GM19463 (cell line): ENCODE data around the gene SLAMF9.

ENCODE experiments used
- ATAC-seq: cut with Tn5 transposase; IDR thresholded peaks from one replicate; pipeline ENCODE4 v1.9.1; 2021; ENCODE audit warnings: mild to moderate bottlenecking, moderate library complexity; ENCODE audit not compliant: unreplicated experiment

The SLAMF9 gene

DNA sequence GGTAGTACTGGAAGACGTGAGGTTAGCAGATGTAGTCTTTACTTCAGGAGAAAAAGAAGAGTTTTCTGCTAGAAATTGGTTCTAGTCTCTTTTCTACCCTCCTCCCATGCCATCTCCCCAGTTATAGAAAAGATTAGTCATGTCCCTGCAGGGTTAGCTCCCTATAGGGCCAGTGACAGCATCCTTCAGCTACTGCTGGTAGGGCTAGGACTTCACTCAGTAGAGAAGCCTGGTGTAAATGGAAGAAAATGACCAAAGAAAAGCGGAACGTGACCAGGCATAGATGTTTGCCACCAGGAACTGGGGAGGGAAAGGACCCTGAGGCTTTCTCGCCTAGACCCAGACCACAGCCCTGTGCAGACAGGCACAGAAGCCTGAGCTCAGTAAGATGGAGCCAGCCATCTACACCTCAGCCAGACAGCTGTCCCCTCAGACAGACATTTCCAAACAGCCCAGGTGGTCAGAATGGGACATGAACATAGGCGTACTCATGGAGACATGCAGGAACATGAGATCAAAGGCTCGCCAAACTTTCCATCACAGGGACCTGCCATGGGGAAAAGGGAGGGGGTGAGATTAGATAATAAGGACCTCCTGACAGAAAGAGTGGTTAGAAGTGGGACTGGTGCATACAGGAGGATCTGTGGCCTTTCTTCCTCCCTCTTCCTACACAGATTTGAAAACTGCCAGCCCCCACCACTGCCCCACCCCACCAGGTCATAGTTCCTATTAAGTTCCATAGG, 23.5 kb upstream of the SLAMF9 start:
- no peak for ATAC-seq

DNA sequence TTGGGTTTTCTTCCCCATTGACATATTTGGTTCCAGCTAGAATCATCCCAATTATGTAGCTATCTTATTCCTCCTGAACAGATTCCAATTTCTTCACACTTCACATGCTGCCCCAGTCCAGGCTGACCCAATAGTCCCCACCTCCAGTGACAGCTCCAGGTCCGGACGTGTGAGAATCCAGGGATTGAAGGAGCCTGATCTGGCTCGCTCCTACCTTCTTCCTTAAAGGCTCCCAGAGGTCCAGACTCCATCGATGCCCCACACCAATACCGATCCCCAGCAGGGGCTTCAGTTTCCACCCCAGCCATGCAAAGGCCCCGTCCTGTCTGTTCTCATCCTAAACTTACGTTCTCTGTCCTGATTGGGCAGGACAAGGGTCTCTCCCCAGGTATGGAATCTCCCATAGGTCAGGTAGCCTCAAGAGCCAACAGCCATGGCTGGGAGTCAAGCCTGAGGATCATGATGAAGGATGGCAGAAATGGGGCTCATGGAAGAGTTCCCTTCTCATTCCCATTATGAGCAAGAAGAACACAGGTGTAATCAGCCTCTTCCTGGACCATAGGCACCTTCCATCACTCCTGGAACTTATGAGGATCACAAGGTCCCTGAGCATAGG, 20.4 kb upstream of the SLAMF9 start:
- ATAC-seq, result no peak

DNA sequence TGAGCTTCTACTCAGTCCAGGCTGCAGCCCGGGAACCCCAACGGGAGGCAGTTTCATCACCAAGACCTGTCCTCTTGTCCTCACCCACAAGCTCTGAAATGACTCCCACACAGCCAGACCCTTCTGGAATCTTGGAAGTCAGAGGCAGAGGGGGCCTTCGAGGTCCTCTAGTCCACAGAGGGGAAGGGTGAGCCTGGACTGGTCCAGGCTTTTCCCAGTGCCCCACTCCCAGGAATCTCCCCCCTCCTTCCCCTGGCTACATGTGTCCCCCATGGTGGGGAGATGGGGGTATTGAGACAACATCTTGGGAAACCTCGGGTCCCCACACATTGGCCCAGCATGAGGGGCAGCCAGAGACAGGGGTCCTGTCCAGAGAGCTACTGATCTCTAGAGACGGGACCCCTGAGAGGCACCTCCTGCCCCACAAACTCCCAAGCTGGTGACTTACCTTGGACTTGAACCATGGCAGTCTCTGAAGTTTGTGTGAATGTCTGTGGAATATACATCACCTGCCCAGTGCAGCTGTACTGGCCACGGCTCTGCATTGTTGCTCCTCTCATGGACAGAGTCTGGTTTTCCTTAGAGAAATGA, 19.4 kb upstream of the SLAMF9 start:
- no peak for ATAC-seq

DNA sequence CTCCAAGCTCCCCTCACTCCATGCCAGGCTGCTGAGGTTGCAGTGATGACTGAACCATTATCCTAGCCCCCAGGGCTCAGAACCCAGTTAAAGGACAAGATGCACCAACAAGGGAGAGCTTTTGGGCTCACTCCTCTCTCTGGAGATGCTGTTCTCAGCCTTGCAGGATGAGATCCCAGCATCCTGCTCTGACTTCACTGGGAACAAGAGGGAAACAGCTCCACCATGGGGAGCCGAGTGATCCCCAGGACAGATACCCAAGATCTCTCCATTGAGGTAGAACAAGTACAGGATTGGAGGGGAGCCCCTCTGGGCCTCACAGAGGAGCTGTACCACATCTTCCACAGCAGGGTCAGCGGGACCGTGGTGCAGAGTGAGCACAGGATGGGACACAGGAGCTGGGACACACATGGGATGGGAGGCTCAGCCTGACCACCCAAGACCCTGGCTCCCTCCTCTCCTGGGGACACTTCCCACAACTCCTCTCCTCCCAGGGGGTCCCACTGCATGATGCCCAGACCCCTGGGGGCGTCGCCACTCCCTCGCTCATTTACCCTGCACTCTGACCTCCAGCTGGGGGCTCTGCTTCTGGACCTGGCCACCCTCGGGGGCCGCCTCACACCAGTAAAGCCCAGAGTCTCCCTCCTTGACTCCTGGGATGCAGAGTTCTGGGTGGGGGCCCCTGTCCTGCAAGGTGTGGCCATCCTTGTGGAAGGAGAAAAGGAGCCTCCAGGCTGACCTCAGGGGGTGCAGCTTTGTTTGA, 18.6 kb upstream of the SLAMF9 start:
- no peak for ATAC-seq

DNA sequence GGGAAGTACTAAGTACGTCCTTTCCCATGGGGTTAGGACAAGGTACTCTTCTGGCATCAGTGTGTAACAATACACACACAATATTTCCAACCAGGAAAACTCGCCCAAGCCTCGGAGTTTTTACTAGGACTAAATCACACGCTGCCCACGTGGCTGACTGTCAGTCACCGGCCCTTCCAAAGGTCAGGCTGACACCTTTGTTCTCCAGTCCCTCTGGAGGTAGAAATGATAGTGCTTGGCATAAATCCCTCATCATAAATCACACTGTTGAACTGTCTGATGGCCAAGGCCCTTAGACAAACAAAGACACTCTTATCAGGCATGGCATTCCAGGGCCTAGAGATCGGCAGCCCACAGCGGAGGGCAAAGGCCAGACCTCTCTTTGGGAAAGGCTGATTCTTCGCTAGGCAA, 16.9 kb upstream of the SLAMF9 start:
- ATAC-seq, result no peak

DNA sequence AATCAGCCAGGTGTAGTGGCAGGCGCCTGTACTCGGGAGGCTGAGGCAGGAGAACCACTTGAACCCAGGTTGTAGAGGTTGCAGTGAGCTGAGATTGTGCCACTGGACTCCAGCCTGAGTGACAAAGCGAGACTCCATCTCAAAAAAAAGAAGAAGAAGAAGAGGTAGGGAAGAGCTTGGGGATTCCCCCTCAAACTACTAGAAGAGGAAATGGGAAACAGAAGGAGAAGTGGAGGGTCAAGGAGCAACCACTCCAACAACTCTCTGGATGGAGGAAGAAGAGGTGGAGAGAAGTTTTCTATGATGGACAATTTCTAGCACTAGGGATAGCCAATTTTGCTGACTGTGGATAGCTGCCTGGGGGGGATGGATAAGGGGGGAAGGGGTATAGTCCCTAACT, 14.9 kb upstream of the SLAMF9 start:
- no peak for ATAC-seq

DNA sequence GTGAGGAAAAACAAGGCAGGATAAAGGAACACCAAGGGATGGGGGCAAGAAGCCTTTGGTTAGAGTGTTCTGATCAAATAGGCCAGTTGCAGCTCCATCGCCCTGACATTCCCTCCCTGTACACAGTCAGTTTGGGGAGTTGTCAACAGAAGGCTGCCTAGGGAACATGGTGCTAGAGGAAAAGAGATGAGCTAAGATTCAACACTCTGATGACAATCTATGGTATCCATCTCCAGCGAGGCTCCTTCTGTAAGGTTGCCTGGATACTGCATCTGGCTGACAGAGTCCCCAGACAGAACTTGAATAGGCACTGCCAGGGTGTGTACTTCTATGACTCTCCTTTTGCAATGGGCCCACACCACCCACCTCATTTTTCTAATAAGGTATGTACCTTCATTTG, 11.2 kb upstream of the SLAMF9 start:
- ATAC-seq, result no peak

DNA sequence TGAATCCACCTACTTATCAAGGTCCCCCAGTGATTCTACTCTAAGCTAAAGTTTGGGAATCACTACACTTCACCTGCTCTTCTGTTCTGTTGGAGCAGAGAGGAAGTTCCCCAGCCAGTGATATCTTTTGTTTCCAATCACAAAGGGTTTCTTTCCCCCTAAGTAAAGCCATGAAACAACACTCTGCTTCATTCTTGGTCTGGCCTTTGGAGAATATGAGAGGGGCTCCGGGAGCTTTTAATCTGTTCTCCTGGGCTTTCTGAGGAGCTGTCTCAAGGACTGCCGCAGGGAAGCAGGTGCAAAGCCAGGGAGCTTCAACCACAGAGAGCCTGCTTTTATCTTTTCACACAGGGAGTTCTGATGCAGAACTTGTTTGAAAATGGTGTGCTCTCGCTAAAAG, 10.1 kb upstream of the SLAMF9 start:
- ATAC-seq, result no peak

DNA sequence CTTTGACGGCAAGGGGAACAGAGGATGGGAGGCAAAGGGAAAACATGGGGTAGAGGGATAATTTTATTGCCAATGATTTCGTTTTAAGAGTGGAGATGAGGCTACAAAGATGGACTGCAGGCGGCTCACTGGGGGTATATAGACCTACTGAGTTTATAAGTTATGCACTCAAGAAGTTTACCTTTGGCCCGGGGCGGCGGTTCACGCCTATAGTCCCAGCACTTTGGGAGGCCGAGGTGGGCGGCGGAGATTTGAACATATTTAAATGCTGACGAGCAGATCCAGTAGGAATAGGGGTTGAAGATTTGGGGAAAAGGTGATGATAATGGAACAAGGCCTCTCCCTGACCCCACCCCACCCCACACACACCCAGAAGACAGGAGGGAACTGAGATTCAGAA, 8.1 kb upstream of the SLAMF9 start:
- no peak for ATAC-seq

DNA sequence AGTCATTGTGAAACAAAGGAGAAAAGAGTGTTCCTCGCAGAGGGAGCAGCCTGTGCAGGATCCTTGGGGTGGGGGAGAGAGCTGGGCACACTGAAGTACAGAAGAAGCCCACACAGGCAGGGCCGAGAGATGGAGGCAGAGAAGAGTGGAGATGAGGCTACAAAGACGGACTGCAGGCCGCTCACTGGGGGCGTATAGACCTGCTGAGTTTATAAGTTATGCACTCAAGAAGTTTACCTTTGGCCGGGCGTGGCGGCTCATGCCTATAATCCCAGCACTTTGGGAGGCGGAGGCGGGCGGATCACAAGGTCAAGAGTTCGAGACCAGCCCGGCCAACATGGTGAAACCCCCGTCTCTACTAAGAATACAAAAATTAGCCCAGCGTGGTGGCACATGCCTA, 7.6 kb upstream of the SLAMF9 start:
- ATAC-seq, result no peak

DNA sequence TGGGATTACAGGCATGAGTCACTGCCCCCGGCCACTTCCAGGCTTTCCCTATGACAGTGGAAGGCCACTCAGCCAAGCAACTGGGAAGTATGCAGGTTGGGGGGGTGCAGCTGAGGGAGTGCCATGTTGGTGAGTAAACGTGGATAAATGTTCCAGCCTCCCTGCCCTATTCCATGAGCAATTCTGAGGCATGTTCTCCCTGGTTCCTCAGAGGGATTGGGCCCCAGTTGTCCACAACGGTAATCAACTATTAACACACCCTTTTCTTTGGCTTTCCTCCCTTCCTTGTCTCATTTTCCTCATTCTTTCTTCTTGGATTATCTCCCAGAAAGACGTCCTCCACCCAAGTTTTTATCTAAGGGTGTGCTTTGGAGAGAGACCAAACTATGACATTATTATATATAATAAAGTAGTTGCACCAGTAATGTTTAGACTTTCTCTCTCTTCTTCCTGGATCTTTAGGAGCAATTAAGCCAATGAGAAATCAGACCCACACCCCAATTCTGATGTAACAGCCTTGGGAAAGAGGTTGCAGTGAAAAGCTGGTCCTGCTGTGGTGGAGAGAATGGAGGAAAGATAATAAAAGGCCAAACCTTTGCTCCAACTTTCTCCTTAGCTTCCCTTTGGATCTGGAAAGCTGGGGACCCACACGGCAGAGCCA, 6.8 kb upstream of the SLAMF9 start:
- no peak for ATAC-seq

DNA sequence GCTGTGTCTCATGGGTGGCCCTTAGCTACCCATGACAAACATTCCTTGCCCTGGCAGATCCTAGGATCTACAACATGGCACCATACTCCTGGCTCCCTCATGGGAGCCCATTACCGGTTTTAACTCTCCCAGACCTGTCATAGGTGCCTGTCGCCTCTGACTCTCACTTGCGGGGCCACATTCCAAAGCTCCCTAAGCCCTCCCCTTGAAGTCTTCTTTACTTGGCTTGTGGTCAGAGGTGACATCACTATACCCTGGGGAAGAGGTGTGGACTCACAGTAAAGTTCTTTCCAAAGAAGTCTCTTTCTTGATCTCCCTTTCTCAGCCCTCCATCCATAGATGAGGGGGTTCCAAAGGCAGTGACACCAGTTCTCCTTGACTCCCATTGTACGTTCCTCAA, 5.4 kb upstream of the SLAMF9 start:
- no peak for ATAC-seq

DNA sequence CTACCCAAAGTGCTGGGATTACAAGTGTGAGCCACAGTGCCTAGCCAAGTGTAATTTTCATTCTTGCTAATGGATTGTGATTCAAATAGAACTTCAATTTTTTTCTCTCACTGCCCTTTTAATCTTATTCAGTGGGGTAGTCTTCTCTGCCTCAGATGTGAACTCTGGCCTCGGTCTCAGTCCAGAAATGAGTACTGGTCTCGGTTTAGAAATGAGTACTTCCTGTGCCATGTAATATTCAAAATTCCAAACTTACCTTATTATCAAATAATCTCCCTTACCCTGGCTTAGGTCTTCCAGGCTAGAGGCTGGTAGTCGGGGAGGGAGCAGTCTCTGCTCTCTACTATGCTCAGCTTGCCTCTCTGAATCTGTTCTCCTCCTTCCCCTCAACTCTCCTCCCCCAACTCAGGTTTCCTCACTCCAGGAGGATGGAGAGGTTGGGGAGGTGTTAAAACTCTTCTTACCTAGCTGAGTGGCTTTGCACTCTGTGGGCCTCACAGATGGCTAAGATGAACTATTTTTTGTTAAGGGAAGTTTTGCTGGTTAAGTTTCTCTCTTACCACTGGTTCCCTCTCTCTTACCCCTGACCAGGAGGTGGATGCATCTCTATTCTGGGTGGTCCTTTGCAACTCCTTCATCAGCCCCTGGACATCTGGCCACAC, 4.8 kb upstream of the SLAMF9 start:
- ATAC-seq, result peak; percentile 72

DNA sequence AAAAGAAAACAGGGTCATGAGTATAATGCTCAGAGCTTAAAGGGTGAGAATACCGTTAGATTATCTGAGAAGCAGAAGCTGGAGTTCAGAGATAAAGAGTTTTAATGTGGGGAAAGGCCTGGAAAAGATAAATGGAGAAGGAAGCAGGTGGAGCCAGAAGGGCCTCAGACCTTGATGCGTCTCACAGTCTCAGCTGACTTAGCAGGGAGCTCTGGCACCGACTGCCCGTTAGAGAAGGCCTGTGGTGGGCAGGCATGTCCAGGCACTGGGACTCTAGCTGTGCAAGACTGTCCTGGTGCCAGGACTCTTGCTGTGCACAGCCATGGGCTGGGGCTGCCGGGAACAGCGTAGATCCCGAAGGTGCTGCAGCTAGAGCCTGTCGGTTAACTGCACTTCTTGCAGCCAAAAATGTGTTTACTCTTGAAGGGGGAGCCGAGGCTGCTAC, 3.8 kb upstream of the SLAMF9 start:
- no peak for ATAC-seq

DNA sequence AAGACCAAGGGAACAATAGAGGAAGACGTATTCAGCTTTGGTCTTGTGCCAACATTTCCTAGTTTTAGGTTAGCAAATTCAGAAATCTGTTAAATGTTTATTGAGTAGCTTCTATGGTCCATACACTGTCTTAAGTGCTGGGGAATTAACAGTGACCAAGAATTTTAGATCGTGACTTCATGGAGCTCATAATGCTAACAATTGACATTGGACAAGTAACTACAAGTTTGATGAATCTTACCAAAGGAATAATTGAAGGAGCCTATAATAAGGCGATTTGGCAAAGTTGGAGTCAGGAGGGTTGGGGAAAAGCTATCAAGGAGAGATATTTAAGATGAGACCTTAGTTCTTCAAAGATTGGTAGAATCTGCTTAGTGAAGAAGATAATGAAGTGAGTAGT, 1.4 kb upstream of the SLAMF9 start:
- ATAC-seq, result no peak

DNA sequence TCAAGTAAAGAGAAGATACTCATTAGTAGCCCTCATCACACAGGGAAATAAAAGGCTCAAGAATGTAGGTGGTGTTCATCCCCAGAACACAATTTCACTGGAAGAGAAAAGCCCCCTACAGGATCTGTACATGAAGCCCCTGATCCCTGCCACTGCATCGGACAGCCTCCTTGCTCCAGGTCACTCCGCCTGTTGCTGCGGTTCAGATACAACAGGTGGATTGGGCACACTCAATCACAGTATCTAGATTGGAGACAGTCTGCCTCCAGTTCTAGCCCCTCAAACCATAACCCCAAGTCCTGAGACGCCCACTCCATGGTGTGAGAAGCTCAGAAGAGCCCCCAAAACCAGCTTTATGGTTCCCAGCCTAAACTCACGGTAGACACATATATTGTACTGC, 1.1 kb downstream of the SLAMF9 start:
- no peak for ATAC-seq

DNA sequence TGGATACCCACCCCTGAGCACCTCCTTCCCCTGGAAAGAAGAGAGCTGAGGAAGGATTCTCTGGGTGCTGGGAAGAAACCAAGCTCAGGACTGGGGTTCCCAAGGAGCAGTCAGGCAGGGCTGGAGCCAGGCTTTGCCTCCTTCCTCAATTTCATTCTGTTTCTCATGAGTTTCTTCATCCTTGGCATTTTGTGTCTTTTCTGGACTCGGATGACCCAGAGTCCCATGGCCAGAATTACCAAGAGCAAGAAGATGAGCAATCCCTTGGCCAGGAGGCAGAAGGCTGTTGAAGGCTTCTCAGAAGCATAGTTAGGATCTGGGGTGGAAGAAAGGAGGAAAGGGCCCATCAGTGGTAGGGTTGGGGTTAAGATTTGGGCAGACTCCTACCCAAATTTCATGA, 2.5 kb downstream of the SLAMF9 start:
- no peak for ATAC-seq

DNA sequence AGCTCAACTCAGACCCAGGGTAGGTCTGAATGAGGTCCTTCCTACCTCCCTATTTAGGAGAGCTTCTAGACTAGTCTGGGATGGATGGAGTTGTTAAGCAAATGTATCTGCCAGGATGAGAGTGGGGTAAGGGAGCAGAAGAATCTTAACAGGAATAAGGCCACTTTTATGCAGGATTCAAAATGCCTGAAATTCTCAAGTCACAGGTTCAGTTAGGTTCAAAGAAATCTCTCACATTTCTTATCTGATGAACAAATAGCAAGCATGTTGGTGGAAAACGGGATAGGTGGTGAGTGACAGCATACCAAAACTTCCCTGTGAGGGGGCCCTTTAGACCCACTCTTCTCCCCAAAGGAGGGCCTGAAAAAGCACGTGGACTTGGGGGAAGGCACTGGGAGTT, 3.0 kb downstream of the SLAMF9 start:
- ATAC-seq, result no peak

DNA sequence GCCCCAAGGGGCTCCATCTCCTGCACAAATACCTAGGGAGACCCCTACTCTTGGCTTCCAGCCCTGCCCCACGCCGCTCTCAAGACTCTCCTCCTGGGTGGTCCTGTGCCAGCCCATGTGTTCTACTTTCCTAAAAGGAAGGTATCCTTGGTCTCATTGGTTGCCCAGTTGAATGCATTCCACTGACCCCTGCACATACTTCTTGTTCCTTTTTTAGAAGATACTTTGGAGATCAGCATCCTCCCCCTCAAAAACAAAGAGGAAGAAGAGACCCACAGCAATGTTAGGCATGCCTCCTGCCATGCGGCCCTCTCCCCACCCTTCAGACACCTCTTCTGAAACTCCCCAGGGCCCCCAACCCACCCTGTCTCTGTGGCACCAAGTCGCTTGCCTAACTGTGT, 4.1 kb downstream of the SLAMF9 start:
- ATAC-seq, result no peak

DNA sequence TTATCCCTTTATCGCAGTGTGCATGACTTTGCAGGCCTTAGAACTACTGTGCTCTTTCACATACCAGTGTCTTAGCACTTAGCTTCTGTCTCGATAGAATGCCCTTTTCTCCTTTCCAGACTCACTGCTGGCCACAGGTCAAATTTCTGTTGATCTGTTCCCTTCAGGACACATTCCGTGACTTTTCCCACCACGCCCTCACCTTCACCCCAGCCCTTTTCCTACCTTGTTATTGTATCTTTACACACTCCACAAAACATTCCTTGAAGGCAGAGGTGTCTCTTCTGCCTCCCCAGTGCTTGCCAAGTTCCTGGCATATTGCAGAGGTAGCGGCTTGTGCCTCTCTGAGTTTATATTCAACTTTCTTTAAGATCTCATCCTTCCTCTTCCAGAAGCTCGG, 4.9 kb downstream of the SLAMF9 start:
- no peak for ATAC-seq

DNA sequence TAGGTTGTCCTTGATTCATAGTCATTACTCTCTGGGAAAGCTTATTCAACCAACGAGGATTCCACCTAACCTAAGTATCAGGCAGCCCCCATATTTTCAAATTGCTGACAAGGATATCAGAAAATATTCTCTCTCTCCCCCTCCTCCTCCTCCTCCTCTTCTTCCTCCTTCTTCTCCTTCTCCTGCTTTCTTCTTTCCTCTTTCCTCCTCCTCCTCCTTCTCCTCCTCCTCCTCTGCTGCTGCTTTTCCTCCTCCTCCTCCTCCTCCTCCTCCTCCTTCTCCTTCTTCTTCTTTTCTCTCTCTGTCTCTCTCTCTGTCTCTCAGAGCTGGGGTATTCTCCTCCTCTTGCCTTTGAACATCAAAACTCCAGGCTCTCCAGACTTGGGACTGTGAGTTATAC, 6.1 kb downstream of the SLAMF9 start:
- ATAC-seq, result no peak
